ENCODE results near the gene NUP35.

The NUP35 gene, protein sequence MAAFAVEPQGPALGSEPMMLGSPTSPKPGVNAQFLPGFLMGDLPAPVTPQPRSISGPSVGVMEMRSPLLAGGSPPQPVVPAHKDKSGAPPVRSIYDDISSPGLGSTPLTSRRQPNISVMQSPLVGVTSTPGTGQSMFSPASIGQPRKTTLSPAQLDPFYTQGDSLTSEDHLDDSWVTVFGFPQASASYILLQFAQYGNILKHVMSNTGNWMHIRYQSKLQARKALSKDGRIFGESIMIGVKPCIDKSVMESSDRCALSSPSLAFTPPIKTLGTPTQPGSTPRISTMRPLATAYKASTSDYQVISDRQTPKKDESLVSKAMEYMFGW

DNA sequence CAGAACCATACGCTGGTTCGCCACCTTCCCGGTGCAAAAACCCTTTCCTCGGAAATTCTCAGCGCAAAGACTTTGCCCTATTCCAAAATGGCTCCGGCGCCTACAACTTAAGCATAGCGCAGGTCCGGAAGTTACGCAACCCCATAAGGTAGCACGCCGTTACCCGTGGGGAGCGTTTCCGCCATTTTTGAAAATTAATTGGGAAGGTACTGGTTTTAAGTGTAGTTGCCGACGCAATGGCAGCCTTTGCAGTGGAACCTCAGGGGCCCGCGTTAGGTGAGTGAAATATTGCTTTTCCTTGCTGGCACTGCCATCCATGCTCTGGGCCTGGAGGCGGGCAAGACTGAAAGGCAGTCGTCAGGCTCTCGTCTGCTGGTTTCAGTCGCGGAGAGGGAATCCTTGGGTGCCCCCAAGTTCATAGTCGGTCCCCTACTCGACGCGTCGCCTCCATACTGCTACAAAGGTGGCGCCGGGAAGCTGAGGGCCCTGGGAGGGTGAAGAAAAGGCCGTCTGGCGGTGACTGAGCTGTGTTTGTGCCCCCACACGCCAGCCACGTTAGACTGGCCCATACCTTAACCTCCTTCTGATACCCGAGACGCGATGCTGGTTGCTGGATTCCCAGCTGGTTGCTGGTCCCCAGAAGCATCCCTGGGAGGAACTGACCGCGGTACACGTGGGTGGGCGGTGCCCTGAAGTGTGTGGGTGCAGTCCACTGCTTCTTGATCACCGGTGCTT, at the start of gene NUP35:
NUP35 (plus strand) TSS at position 222 of the 735 bp plus-strand sequence; CDS start at position 237, 15 bp downstream.
- intact Hi-C loops (cut with DNase I), result loop anchor here (5.0 to 10.0 kb wide), 2 partner anchors 47 to 90 kb away; partner anchors contain the start of genes DUSP19 and NCKAP1
- DNase-seq, result peak; percentile 79 to 97 (median 89)

DNA sequence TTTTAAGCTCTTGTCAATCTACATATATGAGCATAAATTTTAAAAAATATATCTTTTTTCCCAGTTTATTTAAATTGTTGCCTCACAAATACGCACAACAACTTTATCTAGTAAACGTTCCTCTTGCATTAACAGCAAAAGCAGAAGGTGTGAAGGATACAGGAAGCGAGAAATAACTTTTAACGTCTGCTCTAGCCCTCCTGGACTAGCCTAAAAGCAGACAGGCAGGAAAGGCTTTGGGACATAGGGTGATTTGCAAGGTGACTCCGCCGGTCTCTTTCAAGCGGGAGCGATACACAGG, 46.1 kb upstream of the NUP35 start:
- peak in 2 of 10 donors; percentile 34 to 76 for DNase-seq
- intact Hi-C loops (cut with DNase I), result loop anchor here (2.0 to 5.0 kb wide), 3 partner anchors 39 to 361 kb away; partner anchors contain the start of genes DNAJC10, NCKAP1 and NUP35

DNA sequence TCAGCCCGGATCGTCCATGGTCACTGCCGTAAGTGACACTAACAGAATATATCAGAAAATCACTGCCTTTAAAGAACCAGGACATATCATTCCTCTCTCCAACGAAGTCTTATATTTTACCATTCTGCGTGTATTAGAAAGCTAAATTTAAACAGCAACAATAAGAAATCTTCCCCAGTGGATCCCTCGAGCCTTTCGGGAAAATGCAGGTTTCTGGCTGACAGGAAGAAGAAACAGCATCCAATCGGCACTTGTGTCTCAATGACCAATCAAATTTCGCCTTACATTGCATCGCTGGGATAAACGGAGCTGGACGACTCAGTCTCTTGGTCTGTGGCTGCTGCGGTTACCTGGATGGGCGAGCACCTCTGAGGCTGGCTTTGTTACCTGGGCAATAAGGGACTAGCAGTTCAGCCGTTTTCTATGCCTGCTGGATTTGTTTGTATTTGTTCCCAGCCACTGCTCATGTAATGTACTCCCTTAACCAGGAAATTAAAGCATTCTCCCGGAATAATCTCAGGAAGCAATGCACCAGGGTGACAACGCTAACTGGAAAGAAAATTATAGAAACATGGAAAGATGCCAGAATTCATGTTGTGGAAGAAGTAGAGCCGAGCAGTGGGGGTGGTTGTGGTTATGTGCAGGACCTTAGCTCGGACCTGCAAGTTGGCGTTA, 45.6 kb upstream of the NUP35 start, which contains the start of gene DUSP19:
DUSP19 (plus strand) TSS at position 284 of the 675 bp plus-strand sequence; CDS start at position 471, 187 bp downstream.
- intact Hi-C loops (cut with DNase I), result loop anchor here (2.0 to 5.0 kb wide), 3 partner anchors 40 to 361 kb away; partner anchors contain the start of genes DNAJC10, NCKAP1 and NUP35
- DNase-seq, result peak; percentile 56 to 97 (median 88)

DNA sequence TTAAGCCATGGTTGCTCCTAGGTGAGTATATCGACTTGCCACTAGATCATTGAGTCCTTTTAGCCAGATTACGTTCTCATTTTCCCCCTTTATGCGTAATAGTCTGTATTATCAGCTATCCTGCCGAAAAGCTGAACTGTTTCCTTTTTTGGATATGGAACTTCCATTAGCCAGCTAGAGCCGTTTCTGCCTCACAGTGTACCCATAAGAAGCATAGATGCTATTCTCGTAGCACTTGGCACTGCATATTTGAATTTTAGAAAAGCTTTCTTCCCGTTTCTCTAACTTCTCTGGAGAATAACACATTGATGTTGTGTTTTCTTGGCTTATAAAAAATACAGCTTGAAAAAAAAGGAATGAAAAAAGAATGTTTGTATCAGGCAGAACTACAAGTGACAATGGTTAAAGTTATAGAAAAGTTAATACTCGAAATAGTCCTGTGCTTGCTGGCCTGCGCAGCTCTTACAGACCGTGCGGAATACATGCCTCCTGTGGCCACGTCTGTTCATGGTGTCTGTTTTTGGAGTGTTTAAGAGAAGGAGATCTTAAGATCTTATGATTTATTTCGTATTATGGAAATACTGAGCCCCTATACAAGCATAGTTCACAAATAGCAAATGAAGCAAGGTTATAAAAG, 45.0 kb upstream of the NUP35 start:
- peak in 1 of 10 donors; percentile 66 for DNase-seq
- intact Hi-C loops (cut with DNase I), result loop anchor here (2.0 to 5.0 kb wide), 3 partner anchors 40 to 362 kb away; partner anchors contain the start of genes DNAJC10, NCKAP1 and NUP35

DNA sequence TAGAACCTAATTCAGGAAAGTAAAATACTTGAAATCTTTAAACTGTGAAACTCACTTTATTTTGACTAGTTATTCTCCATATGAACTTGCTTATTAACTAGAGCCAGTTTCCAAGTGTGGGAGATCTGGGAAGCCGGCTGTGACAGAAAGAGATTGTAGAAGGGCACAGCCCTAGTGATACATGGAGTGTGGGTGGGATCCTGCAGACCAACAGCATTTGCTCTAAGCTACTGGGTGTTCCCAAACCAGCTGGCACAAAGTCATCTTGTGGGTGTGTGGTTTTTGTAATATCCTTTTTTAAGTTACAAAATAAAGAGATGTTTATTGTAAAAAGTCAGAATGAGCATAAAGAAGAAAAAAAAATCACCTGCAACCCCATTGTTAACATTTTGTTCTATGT, 42.3 kb upstream of the NUP35 start:
- DNase-seq, result peak in 6 of 10 donors; percentile 20 to 85 (median 42)
- intact Hi-C loops (cut with DNase I), result no loop called here

DNA sequence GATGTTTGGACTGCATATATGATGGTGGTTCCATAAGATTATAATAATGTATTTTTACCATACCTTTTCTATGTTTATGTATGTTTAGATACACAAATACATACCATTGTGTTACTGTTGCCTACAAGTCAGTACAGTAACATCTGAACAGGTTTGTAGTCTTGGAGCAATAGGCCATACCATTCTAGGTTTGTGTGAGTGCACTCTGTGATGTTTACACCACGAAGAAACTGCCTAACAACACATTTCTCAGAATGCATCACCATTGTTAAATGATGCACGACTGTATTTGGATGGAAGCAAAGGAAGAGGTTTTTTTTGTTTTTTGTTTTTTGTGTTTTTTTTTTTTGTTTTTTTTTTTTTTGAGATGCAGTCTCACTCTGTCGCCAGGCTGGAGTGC, 36.2 kb upstream of the NUP35 start:
- intact Hi-C loops (cut with DNase I), result no loop called here

DNA sequence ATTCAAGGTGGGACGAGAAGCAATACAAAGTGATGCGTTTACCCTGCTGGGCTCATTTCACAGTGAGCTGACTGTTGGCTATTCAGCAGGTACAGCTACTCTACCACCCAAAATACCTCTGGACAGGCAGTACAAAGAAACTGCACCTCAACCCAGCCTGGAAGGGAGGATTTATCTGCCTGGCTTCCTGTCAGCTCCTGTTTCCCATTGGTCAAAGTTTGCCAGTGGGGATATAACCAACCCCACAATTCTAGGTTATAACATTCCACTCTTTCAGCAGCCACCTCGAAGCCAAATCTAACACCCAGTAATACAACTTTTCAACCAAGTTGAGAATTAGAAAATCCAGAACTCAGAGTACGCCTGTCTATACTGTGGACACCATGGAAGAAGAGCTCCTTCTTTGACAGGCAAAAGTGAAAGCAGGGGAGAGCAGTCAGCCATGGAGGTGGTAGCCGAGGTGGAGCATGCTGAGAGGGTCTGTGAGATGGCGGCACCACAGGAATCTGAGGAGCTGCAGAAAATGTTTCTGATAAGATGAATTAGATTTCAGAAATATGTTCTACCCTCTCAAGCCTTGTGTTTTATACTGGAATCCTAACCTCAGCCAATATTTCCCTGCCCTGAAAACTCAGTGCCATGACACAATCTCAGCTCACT, 34.9 kb upstream of the NUP35 start:
- intact Hi-C loops (cut with DNase I), result no loop called here
- DNase-seq, result peak in 1 of 10 donors; percentile 63

More for the DNA sequence above, 36.2 kb upstream of the NUP35 start:
- no peak for DNase-seq

DNA sequence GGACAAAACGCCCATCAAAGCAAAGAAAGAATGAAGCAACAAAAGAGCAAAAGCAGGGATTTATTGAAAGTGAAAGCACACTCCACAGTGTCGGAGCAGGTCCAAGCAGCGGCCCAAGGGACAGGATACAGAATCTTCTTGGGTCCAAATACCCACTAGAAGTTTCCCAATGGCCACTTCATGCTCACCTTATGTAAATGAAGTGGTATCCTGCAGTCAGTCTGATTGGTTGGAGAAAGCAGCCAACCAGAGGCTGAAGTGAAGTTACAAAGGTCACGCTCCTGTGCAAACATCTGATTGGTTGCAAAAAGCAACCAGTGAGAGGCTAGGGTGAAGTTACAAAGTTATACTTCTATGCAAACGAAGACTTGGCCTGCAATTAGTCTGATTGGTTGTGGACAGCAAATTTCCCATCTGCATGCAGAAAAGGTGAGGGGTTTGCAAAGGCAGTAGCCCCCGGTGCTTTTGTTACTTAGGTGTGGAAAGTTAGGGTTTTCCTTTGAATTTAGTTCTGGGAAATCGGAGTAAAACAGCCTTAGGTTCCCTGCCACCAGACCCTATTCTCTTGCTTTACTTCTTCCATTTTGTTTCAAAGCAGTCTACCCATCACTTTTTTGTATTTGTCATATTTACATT, 32.8 kb upstream of the NUP35 start:
- intact Hi-C loops (cut with DNase I), result no loop called here
- DNase-seq, result no peak

DNA sequence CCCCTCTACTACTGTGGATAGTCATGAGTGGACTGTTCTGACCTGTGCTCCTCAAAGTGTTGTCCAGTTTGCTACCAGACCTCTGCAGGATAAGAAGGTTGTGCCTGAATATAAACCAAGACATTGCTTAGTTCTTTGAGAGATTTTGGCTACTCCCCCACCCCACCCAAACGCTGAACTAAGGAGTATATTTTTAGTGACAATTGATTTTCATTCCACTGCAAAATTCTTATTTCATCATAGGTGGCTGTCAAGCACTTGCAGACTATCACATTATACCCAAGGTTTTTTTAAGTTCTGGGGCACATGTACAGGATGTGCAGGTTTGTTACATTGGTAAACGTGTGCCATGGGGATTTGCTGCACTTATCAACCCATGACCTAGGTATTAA, 32.3 kb upstream of the NUP35 start:
- no peak for DNase-seq
- intact Hi-C loops (cut with DNase I), result no loop called here

DNA sequence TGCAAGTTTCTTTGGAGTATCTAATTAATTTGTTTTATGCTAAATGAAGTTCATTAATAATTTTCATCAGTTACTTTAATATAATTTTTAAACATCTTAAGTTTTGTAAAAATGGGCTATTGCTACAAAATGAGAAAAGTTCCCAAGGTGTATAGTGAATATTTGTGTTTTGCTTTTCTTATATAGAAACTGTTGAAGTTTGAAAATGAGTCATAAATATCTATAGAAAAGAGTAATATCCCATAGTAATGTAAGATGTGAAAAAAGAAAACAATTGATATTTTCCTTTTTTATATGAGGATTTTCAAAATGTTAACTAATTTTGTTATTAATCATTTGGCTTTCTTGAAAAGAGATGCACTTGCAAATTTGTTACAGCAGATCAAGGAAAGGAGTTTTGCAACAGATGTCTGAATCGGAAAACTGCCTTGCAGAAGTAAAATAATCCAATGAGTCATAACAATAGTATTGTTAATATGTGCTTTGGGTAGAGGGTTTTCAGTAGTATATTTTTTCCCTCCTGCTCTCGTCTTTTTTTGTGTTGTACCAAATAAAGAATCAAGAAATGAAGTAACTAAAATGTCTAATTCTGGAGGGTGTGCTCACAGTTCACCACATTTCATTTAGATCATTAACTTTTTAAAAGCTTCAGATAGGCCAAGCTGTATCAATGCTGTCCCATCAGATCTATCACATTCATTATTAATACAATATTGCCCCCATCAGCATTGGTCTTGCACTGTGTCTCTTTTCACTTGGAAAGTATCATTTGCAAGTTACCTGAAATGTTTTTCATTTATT, 30.2 kb upstream of the NUP35 start:
- no peak for DNase-seq
- intact Hi-C loops (cut with DNase I), result no loop called here

DNA sequence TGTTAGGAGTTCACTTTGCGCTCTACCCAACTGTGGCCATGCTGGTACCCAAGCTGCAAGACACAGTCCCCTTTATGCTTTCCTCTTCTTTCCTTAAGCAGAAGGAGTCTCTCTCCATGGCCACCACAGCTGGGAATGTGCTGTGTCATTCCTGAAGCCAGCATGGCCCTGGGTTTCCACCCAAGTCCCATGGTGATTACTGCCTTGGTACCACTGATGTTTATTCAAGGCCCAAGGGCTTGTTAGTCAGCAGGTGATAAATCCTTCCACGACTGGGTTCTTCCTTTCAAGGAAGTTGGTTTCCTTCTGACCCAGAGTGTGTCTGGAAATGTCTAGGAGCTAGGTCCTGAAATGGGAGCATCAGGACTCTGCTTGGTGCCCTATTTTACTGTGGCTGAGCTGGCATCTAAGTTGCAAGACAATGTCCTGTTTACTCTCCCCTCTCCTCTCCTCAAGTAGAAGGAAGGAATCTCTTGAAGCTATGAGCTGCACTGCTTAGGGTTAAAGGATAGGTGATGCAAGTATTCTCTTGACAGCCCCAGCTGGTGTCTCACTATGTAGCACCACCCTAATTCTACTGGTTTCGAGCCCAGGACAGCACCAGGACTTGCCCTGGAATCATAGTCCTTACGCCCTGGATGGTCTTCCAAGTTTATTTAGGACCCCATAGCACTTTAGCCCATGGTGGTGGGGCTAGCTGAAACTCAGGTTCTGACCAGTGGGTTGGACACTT, 18.7 kb upstream of the NUP35 start:
- intact Hi-C loops (cut with DNase I), result no loop called here
- no peak for DNase-seq

DNA sequence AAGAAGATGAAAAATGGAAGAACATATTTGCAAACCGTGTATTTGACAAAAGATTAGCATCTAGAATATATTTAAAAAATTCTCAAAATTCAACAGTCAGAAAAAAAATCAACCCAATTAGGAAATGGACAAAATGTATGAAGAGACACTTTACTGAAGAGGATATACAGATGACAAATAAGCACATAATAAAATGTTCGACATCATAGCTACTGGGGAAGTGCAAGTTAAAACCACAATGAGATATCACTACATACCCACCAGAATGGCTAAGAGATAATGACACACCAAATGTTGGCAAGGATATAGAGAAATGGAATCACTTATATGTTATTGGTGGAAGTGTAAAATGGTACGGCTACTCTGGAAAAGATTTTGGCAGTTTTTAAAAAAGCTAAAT, 11.7 kb upstream of the NUP35 start:
- intact Hi-C loops (cut with DNase I), result no loop called here
- no peak for DNase-seq

DNA sequence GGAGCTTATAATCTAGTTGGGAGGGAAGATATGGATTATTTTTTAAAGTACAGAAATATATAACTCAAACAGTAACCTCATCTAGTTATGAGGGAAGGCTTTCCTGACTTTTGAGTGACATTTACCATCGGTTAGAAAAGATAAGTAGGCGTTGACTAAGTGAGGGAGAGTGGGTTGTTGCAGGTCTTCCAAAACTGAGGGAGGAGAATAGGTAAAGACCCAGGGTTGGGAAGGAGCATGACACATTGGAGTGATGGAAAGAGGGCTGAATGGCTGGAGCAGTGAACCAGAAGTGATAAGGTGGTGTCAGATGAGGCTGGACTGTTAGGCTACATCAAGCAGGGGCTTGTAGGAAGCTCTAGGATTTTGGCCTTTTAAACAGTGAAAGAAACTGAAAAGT, 10.6 kb upstream of the NUP35 start:
- intact Hi-C loops (cut with DNase I), result no loop called here

DNA sequence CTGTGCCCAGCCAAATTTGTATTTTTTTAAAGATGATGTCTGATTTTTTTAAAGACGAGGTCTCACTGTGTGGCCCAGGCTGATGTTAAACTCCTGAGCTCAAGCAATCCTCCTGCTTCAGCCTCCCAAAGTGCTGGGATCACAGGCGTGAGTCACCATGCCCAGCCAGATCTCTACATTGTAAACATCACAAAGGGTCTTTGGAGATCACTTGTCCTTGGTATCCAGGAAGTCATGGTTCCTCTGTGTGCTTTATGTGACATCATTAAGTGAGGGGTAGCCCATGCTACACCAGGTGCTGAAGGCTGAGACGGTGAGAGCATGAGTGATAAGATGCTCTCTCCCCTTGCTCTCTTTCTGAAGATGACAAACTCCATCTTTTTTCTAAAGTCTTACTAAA, 7.0 kb upstream of the NUP35 start:
- intact Hi-C loops (cut with DNase I), result no loop called here
- no peak for DNase-seq

More for the DNA sequence above, 10.6 kb upstream of the NUP35 start:
- no peak for DNase-seq

DNA sequence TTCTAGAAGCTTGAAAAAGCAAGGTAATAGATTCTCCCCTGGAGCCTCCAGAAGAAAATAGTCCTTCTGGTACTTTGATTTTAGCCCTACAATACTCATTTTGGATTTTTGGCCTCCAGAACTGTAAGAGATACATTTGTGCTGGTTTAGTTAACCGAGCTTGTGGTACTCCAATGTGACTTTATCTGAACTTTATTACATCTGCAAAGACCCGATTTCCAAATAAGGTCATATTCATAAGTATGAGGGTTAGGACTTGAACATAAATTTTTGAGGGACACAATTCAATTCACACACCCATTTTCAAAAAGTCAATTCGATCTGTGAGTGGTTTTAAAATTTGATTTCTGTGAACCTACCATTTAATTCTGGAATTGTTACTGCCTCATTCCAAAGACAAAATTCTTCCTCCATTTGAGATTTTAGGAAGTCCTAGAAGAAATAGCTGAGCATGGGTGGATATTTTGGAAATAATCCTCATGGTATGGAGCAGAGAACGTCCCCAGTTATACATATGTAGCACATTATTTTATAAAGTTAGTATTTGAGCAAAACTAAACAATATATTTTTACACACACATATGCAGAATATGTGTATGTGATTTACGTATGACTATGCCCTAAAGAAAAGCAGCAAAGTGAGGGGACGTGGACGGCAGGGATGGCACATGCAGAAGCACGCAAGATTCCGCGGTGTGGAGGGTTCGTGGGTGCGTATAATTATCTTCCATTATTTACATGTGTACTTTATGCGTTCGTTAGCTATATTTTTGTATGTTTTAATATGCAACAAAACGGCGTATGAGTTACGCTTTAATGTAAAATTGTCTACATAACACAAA, 905 bp upstream of the NUP35 start:
- intact Hi-C loops (cut with DNase I), result loop anchor here (5.0 to 10.0 kb wide), 2 partner anchors 46 to 89 kb away; partner anchors contain the start of genes DUSP19 and NCKAP1
- peak in 3 of 10 donors; percentile 8 to 69 (median 28) for DNase-seq

DNA sequence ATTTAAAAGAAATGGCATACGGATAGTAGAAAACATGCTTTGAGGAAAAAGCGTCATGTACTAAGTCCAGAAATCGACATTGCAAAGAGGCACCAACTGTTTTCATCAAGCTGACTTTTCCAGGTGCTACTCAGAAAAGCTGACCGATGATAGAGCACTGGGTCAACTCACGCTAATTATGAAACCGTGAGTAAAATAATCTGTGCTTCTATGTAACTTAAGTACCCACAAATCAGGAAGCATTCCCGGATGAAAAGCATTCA, 353 bp upstream of the NUP35 start:
- no peak for DNase-seq
- intact Hi-C loops (cut with DNase I), result loop anchor here (5.0 to 10.0 kb wide), 2 partner anchors 47 to 89 kb away; partner anchors contain the start of genes DUSP19 and NCKAP1

DNA sequence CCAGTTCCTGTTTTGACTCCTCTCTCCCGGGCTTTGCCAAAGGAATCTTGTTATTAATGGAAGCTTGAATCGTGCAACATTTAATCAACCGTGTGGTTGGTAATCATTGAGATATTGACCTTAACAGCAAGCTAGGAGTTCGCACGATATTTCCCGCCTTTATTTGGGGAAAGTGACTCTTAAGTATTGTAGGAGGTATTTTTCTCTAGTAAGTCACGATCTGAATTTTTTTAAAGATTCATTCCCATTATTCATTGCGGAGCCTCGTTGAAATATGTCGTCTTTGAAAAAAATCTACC, 663 bp downstream of the NUP35 start:
- intact Hi-C loops (cut with DNase I), result loop anchor here (5.0 to 10.0 kb wide), 2 partner anchors 48 to 90 kb away; partner anchors contain the start of genes DUSP19 and NCKAP1
- no peak for DNase-seq
